Pons (tissue), 1 donor: Measurements from ENCODE around the gene GBE1.
"Not testable (repeated sequence)": the region's sequence is repeated elsewhere in the genome, so short reads cannot be mapped to it uniquely, and the experiment has no call there.

ENCODE experiments used
- DNase-seq: peaks from one replicate; pipeline ENCODE4 v3.0.0-alpha.2; 2016; ENCODE audit warnings: low spot score

The GBE1 gene

DNA sequence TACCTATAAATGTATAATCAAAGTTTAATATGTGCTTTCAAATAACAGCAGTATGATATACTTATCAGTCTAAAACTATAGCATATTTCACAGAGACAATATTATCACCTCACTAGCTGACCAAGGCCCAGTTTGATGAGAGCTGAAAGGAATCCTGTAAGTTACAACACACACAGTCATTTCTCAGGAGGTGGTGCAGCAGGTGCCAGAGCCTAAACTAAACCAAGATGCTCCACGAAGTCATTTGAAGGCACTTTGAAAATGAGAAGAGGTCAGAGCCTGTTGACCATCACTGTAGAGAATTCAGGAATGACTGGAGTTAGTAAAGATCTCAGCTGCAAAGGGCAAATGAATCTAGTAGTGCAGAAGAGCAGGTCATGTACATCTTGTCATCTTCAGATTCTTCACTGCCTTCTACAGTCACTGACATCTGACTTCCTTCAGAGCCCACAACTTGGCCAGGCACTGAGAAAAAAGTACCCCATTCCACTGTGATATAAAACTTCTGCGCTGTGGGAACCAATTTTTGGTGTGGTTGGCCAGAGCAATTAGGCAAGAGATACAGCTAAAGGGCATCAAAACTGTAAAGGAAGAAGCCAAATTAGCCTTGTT is 7.9 kb downstream of the GBE1 start:
- no peak for DNase-seq

DNA sequence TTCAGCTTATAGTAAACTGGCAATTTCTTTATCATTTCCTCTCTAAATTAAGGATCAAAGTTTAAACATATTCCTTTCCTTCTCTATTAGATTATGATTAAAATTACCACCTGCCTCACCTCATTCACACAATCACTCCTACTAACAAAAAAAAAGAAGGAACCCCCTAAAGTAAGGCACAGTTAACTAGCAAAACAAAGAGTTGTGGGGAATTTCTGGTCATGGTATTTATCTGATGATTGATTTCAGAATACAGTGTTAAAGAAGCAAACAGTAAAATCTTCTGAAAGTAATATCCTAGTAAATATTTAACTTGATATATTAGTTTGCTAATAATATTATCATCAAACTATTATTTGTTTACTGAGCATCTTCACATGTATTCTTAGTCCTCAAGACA is 8.8 kb downstream of the GBE1 start:
- no peak for DNase-seq

DNA sequence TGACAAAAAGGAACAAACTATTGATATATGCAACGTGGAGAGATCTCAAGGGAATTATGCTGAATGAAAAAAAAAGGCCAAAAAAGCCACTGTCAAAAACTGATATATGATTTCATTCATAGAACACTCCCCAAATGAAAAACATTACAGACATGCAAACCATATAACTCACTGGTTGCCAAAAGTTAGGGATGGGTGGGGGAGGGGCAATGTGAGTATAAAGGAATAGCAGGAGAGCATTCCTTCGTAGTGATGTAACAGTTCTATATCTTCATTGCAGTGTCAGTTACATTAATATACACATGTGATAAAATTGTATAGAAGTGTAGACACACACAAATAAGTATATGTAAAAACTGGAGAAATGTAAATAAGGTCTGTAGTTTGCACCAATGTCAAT is 12.2 kb downstream of the GBE1 start:
- DNase-seq: no peak

DNA sequence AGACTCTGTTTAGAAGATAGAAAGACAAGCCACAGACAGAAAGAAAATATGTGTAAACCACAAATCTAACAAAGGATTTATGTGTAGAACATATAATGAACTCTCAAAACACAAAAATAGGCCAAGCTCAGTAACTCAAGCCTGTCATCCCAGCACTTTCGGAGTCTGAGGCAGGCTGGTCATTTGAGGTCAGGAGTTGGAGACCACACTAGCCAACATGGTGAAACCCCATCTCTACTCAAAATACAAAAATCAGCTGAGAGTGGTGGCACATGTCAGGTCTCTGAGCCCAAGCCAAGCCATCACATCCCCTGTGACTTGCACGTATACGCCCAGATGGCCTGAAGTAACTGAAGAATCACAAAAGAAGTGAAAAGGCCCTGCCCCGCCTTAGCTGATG is 14.2 kb downstream of the GBE1 start:
- DNase-seq: not testable (repeated sequence)

DNA sequence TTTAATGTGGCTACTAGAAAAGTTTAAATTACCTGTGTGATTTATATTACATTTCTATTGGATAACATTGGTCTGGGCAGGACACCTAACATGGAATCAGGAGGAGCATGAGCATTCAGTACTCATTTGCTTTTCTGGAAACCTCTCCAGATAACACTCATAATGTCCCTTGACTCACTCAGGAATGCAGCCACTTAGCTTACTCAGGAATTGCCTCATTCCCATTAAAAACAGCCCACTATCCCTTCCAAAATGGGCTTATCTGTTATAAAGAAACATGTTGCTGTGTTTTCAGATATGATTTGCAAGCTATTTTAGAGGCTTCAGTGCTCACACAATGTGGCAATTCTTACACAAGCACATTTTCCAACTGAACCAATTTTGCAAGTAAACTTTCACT is 17.1 kb downstream of the GBE1 start:
- DNase-seq: no peak

DNA sequence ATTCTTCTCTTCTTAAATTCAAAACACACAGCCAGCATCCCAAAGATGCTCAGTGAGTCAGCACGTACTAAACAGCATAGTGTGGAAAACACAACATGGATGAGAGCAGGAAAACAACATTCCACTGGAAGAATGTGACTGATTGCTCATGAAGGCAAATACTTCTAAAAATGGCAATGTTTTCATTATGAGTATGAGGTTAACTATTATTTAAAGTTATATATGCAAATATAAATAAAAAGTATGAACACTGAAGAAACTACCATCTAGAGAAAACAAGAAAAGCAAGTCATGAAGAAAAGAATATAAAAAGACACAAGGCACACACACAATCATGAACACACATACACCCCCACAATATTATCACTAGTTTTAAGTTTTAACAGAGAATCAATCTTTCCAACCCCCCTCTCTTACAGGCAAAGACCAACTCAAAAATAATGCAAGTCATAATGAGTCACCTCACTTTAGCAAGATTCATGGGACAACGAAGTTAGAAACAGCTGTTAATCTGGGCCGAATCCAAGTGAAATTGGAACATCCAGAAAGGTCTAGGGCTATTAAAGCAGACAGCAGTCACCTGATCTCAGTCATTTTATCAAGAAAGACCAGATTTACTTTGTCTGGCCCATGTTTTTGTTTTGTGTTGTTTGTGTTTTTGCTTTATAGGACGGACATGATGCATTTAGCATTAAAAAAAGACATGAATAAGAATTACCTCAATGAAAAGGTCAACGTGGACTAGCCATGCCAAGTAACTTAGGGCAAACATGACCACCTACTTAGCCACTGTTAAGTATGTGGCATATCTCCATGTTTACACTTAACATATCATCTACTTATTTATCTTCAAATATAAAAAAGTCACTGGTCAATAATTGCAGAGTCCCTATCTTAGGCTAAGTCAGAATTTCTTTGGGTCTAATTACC is 18.1 kb downstream of the GBE1 start:
- no peak for DNase-seq

DNA sequence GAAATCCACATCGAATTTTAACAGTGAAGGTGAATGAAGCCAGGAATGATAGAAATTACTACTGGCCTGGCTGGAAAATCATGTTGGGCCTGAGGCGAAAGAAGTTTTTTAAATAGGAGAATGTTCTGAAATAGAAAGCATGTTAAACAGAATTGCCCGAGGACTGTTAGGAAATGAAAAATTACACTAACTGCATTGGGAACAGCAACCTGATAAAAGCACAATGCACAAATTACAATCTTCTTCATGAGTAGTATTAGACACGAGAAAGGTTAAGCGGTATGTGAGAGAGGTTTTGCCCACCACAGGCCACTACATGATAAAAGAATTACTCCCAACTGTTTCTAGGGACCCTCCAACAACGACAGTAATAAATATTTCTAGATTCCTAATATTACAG is 18.9 kb downstream of the GBE1 start:
- DNase-seq: no peak

DNA sequence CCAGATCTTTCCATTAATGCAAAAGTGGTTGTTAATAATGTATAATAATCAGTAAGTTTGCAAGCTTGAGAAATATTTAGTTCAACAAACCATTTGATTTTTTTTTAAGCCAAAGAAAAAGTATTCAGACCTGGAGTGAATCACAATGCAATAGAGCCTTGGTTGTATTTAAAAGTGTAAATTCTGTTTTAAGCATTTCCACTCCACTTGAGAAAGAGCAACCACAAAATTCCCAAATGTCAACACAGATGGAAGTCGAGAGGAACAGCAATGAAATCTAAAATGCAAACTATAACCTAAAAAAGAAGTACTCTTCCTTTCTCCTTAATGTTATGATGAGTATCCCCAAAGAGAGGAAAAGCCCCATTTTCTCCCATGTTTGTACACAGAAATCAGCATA is 20.2 kb downstream of the GBE1 start:
- no peak for DNase-seq

DNA sequence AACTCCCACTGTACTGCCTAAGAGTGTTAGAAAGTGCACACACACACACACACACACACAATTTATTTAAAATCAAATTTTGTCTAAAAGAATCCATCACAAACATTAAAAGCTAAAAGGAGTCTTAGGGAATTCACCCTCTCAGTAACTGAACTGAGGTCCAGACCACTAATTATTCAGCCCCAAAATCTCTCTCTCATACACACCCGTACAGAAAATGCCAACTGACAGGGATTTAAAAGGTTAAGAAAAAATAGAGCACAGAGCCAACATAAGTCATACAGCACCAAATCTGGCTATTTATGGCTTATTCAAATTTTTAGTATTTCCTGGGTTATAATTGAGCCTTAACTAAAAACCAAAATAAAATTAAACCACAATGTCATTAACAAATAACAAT is 20.7 kb downstream of the GBE1 start:
- DNase-seq: no peak

DNA sequence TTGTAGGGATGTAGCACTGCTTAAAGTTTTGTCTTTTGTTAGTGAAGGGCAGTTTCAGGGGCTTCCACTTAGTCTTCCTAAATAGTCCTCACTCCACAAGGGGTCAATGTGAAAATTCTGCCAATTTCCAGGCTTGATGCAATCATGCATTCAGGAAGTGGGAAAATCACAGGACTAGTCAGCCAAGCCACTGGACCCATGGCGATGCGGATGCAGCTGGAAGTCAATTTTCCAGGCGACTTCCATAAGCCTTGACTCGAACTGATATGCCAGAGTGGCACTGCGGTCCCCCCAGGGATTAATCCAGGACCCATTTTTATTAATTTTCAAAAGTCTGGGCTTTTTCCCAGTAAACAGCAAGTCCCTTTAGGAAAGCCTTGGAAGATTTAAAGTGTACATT is 26.1 kb downstream of the GBE1 start:
- DNase-seq: no peak

DNA sequence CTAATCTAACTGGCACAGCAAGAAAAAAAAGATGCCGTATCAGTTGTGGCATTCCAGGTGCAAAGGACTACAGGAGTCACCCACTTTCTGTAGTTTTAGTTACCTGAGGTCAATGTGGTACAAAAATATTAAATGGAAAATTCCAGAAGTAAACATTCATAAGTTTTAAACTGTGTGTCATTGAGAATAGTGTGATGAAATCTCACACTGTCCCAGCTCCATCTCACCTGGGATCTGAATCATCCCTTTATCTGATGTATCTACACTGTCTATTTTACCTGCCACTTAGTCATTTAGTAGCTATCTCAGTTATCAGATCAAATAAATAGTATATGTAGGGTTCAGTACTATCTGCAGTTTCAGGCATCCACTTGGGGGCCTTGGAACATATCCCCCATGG is 26.7 kb downstream of the GBE1 start:
- no peak for DNase-seq

DNA sequence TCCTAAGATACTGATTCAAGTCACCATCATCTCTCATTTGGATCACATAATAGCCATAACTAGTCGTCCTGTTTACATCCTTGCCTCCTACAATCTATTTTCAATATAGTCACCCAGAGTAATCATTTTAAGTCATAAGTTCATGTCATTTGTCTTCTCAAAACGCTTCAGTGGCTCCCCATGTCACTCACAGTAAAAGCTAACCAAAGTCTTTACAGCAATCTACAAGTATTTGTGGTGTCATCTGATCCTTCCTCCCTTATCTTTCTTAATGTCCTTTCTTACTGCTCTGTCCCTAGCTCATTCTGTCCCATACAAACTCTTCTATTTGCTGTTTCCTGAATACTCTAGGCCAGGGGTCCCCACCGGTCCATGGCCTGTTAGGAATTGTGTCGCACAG is 28.8 kb downstream of the GBE1 start:
- no peak for DNase-seq

DNA sequence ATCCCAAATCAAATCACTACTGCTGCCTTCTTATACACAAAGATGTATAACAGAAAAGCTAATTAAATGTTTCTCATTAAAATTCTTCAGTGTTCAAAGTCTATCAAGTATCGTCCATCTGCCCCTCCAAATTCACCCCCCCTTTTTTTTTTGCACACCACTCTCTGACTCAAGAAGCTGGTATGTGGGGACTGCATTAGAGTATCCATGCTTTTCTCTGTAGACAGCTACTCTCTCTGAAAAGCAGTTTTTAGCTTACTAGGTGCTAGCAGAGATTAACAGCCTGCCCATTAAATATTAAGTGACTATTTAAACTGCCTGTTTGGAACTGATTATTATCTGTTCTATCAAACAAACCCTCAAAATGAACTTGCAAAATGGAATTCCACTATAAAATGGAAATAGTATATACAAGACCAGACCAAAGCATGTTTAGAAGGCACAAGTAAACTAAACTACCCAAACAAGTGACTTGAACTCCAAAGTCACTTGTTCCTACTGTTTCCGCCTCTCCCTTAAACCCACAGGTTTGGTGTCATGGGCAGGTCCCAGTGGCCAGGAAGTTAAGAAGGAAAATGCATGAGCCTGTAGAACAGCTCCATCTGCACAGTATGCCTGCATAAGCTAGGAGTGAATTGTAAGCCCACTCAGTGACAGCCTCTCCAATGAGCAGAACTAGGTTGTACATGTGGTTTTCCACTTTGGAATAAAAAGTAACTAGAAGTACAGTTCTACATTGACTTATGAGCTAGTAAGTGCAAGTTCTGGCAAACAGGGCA is 32.5 kb downstream of the GBE1 start:
- no peak for DNase-seq

DNA sequence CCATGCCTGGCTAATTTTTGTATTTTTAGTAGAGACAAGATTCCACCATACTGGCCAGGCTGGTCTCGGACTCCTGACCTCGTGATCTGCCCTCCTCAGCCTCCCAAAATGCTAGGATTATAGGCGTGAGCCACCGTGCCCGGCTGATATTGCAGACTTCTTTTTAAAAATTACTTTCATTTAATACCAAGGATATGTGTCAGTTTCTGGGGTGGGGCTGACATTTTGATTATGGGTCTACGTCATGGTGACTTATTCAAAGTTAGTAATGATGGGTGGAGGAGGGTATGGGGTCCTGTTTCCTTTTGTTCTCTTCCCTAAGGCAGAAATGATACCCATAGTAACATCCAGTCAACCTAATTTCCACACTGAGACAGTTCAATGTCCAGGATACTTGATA is 34.7 kb downstream of the GBE1 start:
- no peak for DNase-seq

DNA sequence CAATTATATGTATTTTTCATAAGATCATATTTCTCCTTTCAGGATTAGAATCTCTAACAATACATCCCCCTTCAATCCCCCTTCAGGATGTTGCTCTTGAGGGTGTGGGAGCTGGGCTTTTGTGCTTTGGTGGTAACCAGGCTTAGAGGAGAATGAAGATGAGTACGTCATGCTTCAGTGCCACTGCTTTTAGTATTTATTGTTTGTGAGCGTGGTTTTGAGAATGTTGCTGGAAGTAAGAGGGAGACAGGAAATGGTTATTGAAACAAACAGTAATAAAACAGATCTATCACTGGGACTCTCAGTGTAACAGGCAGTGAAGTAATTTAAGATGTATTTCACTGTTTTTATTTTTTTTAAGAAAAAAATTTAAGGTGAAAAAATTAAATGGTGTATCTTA is 35.3 kb downstream of the GBE1 start:
- DNase-seq: no peak

DNA sequence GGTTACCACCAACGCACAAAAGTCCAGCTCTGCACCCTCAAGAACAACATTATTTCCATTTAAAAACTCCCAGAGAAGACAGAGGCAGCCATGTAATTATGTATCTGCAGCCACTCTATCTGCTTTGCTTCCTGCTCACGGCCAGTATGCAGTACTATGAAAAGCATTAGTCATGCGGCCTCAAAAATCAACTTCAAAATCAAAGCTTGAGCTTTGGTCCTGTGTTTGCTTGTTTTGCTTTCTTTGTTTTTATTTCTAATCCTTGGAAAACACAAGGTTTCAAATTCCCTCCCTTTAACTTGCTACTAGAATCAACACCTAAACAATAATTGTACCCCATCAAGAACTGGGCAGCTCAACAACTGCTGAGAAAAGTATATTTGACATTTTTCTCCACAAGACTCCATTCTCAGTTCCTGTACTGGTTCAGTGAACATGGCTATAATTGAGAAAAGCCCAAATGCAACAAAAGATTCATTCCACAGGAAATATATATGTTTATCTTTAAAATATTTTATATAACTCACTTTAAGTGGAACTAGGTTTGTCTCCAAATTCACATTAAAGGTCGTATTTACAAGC is 37.6 kb downstream of the GBE1 start:
- DNase-seq: no peak

DNA sequence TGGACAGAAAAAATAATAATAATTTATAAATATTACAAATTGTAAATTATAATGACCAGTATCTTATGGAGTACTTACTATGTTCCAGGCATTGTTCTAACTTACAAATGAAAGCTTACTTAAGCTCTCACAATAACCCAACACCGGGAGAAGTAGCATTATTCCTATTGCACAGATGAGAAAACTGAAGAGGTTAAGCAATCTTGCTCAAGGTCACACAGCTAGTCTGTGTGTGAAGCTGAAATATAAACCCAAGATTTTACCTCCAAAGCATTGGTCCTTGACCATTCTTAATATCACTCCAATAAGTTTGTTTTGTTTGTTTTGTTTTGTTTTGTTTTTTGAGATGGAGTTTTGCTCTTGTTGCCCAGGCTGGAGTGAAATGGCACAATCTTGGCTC is 43.1 kb downstream of the GBE1 start:
- no peak for DNase-seq

DNA sequence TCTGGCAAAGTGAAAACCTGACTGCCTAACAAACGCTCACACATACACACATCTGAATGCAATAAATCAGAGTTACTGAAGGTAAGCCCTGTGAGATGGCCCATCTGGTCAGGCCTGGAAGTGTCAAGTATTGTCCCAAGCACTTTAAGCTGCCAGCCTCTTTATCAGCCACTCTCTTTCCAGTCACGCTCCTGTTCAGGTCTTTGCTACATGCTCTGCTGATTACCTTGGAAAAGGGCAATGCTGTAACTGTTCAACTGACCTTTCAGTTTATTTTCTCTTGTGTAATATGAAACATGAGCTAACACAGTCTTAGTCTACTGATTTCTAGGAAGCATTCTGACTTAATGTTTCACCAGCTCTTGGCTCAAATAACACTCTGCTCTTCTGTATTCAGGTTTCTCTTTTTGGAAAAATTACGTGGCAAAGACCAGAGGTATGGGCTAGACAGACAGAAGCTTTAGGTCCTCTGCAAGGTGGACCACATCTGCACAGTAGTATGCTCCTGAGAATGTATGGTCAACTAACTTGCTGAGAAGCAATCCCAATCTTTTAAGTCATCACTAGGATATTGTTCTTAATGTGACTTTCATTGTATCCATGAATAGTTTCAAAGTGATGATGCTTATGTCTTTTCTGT is 44.5 kb downstream of the GBE1 start:
- no peak for DNase-seq

DNA sequence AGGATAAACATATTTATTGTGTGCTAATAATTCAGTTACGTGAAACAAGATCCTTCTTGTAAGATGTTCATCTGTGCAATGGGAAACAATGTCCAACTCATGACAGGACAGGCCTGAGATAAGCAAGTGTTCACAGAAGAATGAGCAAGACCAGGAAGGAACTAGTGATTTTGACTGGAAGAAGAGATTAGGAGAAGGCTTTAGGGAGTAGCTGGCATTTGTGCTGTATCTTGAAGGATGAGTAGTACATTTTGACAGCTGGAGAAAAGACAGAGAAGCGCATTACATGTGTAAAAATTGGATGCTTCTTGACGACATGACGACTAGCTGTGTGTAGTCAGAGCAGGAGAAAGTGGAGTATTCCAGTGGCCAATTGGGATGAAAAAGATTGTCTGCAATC is 48.4 kb downstream of the GBE1 start:
- DNase-seq: no peak

DNA sequence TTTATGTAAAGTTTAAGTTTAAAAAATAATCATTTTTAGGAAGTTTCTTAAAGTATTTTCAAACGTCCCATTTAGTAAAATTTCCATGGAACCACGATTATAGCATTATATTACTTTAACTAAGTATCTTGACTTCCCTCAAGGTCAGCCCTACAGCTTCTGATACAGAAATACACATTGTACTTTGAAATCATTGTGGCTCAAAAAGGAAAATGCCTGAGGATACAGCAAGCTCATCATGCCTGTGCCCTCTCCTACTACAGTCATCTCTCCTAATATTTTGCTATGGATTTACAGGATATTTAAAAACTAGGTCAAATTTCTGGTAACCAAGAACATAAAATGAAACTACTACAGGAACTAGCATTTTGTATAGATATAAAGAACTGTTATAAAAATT is 51.8 kb downstream of the GBE1 start:
- DNase-seq: no peak

DNA sequence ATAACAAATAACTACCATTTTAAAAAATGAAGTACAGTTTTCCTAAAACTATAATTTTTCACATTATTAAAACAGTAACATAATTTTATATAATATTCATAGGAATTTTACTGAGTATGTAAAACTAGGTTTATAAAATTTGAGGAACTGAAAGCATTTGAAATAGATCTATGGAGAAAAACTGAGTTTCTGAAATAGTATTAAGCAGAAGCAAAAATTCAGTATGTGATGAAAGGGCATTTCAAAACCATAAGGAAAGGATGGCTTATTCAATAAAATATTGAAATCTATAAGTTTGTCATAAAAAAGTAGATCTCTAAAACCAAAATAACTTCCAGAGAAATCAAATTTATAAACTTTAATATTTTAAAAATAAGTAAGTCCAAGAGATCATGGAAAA is 53.4 kb downstream of the GBE1 start:
- no peak for DNase-seq

DNA sequence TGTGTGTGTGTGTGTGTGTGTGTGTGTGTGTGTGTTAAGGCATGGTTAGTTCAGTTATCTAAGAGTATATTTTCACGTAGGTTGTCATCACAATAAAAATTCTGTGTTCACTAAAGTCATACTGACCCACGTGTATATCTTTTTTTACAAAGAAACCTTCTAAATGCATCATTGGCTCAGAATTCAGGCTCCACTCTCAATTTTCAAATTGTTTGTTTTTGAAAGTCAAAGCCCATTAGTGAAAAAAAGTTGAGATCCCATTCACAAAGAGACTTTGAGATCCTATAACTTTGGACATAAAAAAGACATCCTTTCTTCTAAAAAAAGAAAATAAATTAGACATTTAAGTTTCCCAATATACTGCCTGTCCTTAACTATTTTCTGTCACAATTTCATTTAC is 59.3 kb downstream of the GBE1 start:
- no peak for DNase-seq
